Measurements from ENCODE around the gene IGSF11. TPM values are rescaled to one million over a fixed set of nuclear protein-coding genes. Genes with fewer than 3 reads are reported as not detected.

Gene IGSF11, protein sequence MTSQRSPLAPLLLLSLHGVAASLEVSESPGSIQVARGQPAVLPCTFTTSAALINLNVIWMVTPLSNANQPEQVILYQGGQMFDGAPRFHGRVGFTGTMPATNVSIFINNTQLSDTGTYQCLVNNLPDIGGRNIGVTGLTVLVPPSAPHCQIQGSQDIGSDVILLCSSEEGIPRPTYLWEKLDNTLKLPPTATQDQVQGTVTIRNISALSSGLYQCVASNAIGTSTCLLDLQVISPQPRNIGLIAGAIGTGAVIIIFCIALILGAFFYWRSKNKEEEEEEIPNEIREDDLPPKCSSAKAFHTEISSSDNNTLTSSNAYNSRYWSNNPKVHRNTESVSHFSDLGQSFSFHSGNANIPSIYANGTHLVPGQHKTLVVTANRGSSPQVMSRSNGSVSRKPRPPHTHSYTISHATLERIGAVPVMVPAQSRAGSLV
- total RNA-seq = not detected in 2 replicates

DNA sequence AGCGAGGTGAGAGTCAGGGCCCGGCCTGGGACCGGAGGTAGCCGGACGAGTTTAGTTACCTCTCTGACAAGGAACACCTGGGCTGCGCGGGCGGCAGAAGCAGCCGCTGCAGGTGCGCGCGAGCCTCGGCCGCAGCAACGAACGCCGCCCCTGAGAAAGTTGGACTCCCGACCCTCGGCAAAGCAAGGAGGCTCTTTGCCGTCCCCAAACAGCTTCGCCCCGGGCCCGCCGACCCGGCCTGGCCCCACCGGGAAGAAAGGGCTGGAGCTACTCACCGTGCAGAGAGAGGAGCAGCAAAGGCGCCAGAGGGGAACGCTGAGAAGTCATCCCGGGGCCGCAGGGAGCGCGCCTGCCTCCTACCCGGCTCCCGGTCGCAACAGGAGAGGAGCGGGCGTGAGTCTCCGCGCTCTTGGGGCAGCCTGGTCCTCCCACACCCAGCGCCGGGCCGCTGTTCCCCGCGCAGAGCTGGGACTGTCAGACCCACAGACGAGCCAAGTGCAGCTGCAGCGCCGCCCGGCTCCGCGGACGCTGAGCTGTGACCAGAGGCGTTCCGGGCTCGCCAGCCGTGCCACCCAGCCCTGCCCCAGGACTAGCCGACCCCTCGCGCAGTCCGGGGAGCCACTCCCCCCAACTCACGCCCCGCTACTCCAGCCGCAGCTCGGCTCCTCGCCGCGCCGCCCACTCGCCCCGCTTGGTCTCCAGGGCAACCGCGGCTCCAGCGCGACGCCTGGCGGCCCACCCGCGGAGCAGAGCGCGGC lies at the start of gene IGSF11:
Gene IGSF11, minus strand, starts transcription at position 591 of the 758 bp plus-strand sequence. Its CDS starts 264 bp downstream, at position 327.

Other genes starting within 250 kb of the IGSF11 start
- gene TEX55, start 111.3 kb upstream of the IGSF11 start, total RNA-seq = not detected in 2 replicates
- gene UPK1B, start 138.8 kb upstream of the IGSF11 start, total RNA-seq = not detected in 2 replicates
- gene B4GALT4, start 206.0 kb upstream of the IGSF11 start, total RNA-seq = 3.9 and 7.1 TPM in 2 replicates